DMS153 treated with DMSO at 0.1 percent for 48 hours (cell line): ENCODE results near the gene MMS19.

Experiments
- DNase-seq: peaks from one replicate; lab custom pipeline; 2025; ENCODE audit not compliant: unreplicated experiment; lab: John Stamatoyannopoulos, UW

The MMS19 gene

GRCh38 chr10:97525683-97526110 is 27.5 kb upstream of the MMS19 start:
- DNase-seq = no peak

- DNase-seq = no peak
These were observed 26.9 kb upstream of the MMS19 start for GRCh38 chr10:97525086-97525485.

GRCh38 chr10:97522937-97523336 is 24.7 kb upstream of the MMS19 start:
- DNase-seq = no peak

- no peak for DNase-seq
These were observed 23.8 kb upstream of the MMS19 start for GRCh38 chr10:97522071-97522470.

- DNase-seq = no peak
These were observed 22.9 kb upstream of the MMS19 start for GRCh38 chr10:97520978-97521761.

GRCh38 chr10:97520520-97520919 is 22.3 kb upstream of the MMS19 start:
- DNase-seq = no peak

GRCh38 chr10:97519342-97519741 is 21.1 kb upstream of the MMS19 start:
- DNase-seq = no peak

GRCh38 chr10:97518301-97519043 is 20.2 kb upstream of the MMS19 start:
- DNase-seq = no peak

GRCh38 chr10:97517778-97518300 is 19.6 kb upstream of the MMS19 start:
- no peak for DNase-seq

GRCh38 chr10:97517096-97517750 is 19.0 kb upstream of the MMS19 start:
- DNase-seq = no peak

- no peak for DNase-seq
These were observed 17.2 kb upstream of the MMS19 start for GRCh38 chr10:97515271-97515978.

- no peak for DNase-seq
These were observed 16.1 kb upstream of the MMS19 start for GRCh38 chr10:97514344-97514743.

GRCh38 chr10:97512993-97513392 is 14.8 kb upstream of the MMS19 start:
- DNase-seq = no peak

- DNase-seq = no peak
These were observed 13.7 kb upstream of the MMS19 start for GRCh38 chr10:97511711-97512440.

GRCh38 chr10:97510686-97511085 is 12.5 kb upstream of the MMS19 start:
- no peak for DNase-seq

- DNase-seq = no peak
These were observed 11.0 kb upstream of the MMS19 start for GRCh38 chr10:97509120-97509680.

- DNase-seq = no peak
These were observed 10.1 kb upstream of the MMS19 start for GRCh38 chr10:97508342-97508741.

GRCh38 chr10:97506199-97506991 is 8.2 kb upstream of the MMS19 start:
- no peak for DNase-seq

- no peak for DNase-seq
These were observed 6.9 kb upstream of the MMS19 start for GRCh38 chr10:97505152-97505551.
